ENCODE measurements around the gene LARGE1.

LARGE1 gene

GRCh38 chr22:33321466-33321865 lies 598.8 kb downstream of the LARGE1 start:
- DNase-seq (ENCODE audit: low read depth in 1 of 2, low spot score in 1 of 2) = no peak
- Histone ChIP-seq H3K4me3 (replicated peaks; ENCODE audit: insufficient read depth, low read length) (no peak overlapping the region), H3K27me3 (ENCODE audit: insufficient read depth, poor library complexity, severe bottlenecking) (no peaks in the 10 kb centered on the region), H3K27ac (replicated peaks) (no peak overlapping the region)
- TF ChIP-seq REST (IDR thresholded peaks at IDR 0.05; ENCODE audit: insufficient replicate concordance, low read depth) = no peak
- no peak for TF ChIP-seq POLR2AphosphoS5 (IDR thresholded peaks at IDR 0.05; ENCODE audit: low read depth)
- TF ChIP-seq GABPA (IDR thresholded peaks at IDR 0.05; ENCODE audit: low read depth) = no peak
- TF ChIP-seq CTCF (IDR thresholded peaks at IDR 0.05; ENCODE audit: insufficient read depth, low read length) = no peak
- no peak for TF ChIP-seq SPI1 (IDR thresholded peaks at IDR 0.05; ENCODE audit: borderline replicate concordance, low read depth)

- H3K27ac ChIP-seq (replicated peaks) = no peak overlapping the region
- no peak for DNase-seq (ENCODE audit: low read depth in 1 of 2, low spot score in 1 of 2)
- H3K4me3 ChIP-seq (replicated peaks; ENCODE audit: insufficient read depth, low read length) = no peak overlapping the region
- TF ChIP-seq CTCF (IDR thresholded peaks at IDR 0.05; ENCODE audit: insufficient read depth, low read length) (no peak), REST (IDR thresholded peaks at IDR 0.05; ENCODE audit: insufficient replicate concordance, low read depth) (no peak), GABPA (IDR thresholded peaks at IDR 0.05; ENCODE audit: low read depth) (no peak), SPI1 (IDR thresholded peaks at IDR 0.05; ENCODE audit: borderline replicate concordance, low read depth) (no peak), POLR2AphosphoS5 (IDR thresholded peaks at IDR 0.05; ENCODE audit: low read depth) (no peak)
- H3K27me3 ChIP-seq (ENCODE audit: insufficient read depth, poor library complexity, severe bottlenecking) = no peaks in the 10 kb centered on the region
These were observed 604.3 kb downstream of the LARGE1 start for GRCh38 chr22:33315954-33316353.

GRCh38 chr22:33315117-33315516 lies 605.2 kb downstream of the LARGE1 start:
- Histone ChIP-seq H3K4me3 (replicated peaks; ENCODE audit: insufficient read depth, low read length) (no peak overlapping the region), H3K27ac (replicated peaks) (no peak overlapping the region), H3K27me3 (ENCODE audit: insufficient read depth, poor library complexity, severe bottlenecking) (no peaks in the 10 kb centered on the region)
- no peak for DNase-seq (ENCODE audit: low read depth in 1 of 2, low spot score in 1 of 2)
- TF ChIP-seq REST (IDR thresholded peaks at IDR 0.05; ENCODE audit: insufficient replicate concordance, low read depth) = no peak
- no peak for TF ChIP-seq POLR2AphosphoS5 (IDR thresholded peaks at IDR 0.05; ENCODE audit: low read depth)
- no peak for TF ChIP-seq GABPA (IDR thresholded peaks at IDR 0.05; ENCODE audit: low read depth)
- no peak for TF ChIP-seq SPI1 (IDR thresholded peaks at IDR 0.05; ENCODE audit: borderline replicate concordance, low read depth)
- no peak for TF ChIP-seq CTCF (IDR thresholded peaks at IDR 0.05; ENCODE audit: insufficient read depth, low read length)
